HEK293 (cell line): ENCODE results near the gene OR8K3.

Experiments used
- REST ChIP-seq: fragments of 450-650 bp; formaldehyde crosslinking; IDR thresholded peaks from 2 replicates; pipeline ENCODE4 v1.5.1; 2016; ENCODE audit warnings: missing biosample characterization, missing genetic modification characterization
- TF ChIP-seq, protein P1 (sequence below): fragments of 450-650 bp; formaldehyde crosslinking; IDR thresholded peaks from 2 replicates; pipeline ENCODE4 v1.5.1; 2016; ENCODE audit warnings: missing biosample characterization, missing genetic modification characterization

DNA sequence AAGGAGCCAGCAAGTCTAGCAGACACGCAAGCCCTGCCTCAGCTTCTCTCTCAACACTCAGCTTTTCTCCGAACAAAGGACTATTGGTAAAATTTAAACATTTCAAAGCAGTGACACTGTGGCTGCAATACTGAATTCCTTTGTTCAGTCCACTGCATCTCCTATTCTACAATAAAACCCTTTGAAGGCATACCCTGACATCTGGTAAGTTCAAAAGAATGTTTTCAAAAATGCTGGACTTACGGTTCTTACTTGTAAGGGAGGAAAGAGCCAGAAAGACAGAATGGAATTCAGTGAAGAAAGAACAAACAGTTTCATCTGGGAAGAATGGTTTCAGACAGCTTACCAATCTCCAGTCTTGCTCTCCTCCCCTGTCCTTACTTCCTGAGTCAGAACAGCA, 18.2 kb downstream of the OR8K3 start:
- TF ChIP-seq, protein P1, sequence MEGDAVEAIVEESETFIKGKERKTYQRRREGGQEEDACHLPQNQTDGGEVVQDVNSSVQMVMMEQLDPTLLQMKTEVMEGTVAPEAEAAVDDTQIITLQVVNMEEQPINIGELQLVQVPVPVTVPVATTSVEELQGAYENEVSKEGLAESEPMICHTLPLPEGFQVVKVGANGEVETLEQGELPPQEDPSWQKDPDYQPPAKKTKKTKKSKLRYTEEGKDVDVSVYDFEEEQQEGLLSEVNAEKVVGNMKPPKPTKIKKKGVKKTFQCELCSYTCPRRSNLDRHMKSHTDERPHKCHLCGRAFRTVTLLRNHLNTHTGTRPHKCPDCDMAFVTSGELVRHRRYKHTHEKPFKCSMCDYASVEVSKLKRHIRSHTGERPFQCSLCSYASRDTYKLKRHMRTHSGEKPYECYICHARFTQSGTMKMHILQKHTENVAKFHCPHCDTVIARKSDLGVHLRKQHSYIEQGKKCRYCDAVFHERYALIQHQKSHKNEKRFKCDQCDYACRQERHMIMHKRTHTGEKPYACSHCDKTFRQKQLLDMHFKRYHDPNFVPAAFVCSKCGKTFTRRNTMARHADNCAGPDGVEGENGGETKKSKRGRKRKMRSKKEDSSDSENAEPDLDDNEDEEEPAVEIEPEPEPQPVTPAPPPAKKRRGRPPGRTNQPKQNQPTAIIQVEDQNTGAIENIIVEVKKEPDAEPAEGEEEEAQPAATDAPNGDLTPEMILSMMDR (tag by site-specific recombination), result no peak
- TF ChIP-seq REST (tag by site-specific recombination), result no peak
